DND-41 (cell line): ENCODE data around the gene EXOC4.

Experiments used
- ATAC-seq: fragments of 200-7000 bp; cut with Tn5 transposase; 3 replicates; pipeline ENCODE4 v1.9.1; 2021; ENCODE audit warnings: low read depth; ENCODE audit not compliant: insufficient read depth
- DNase-seq: peaks from one replicate; pipeline ENCODE4 v3.0.0-alpha.2; 2020
- H2AFZ ChIP-seq: 2 replicates; pipeline ENCODE4 v1.6.0; 2012; ENCODE audit warnings: low read depth, low read length
- H3K27ac ChIP-seq: 2 replicates; pipeline ENCODE4 v1.5.1; 2012; ENCODE audit warnings: low read length, inconsistent platforms
- H3K27me3 ChIP-seq: fragments of 200-600 bp; sonication (generic); 2 replicates; pipeline ENCODE4 v1.6.0; 2012; ENCODE audit warnings: low read length, mild to moderate bottlenecking, inconsistent platforms; ENCODE audit not compliant: insufficient read depth, poor library complexity
- H3K36me3 ChIP-seq: 2 replicates; pipeline ENCODE4 v1.5.1; 2012; ENCODE audit warnings: low read length, inconsistent platforms; ENCODE audit not compliant: insufficient read depth
- H3K4me1 ChIP-seq: 2 replicates; pipeline ENCODE4 v1.5.1; 2012; ENCODE audit warnings: mild to moderate bottlenecking, low read length; ENCODE audit not compliant: insufficient read depth
- H3K4me2 ChIP-seq: 2 replicates; pipeline ENCODE4 v1.6.0; 2012; ENCODE audit warnings: mild to moderate bottlenecking, moderate library complexity, low read length, inconsistent platforms; ENCODE audit not compliant: insufficient read depth
- H3K4me3 ChIP-seq, 2 experiments: fragments of 200-600 bp in 1 of 2; shearing (Covaris generic) in 1 of 2; 2 replicates each; pipeline ENCODE4 v1.5.1; 2012 to 2016; ENCODE audit warnings: inconsistent platforms in 2 of 2, low read length in 2 of 2, mild to moderate bottlenecking in 2 of 2, low read depth in 1 of 2, moderate library complexity in 1 of 2
- H3K79me2 ChIP-seq: 2 replicates; pipeline ENCODE4 v1.6.0; 2012; ENCODE audit warnings: low read length, inconsistent platforms; ENCODE audit not compliant: insufficient read depth
- H3K9ac ChIP-seq: 2 replicates; pipeline ENCODE4 v1.6.0; 2012; ENCODE audit warnings: low read depth, mild to moderate bottlenecking, inconsistent platforms, low read length, moderate library complexity
- H3K9me3 ChIP-seq: 2 replicates; pipeline ENCODE4 v1.5.1; 2012; ENCODE audit warnings: low read length, moderate library complexity, mild to moderate bottlenecking, inconsistent platforms; ENCODE audit not compliant: insufficient read depth, severe bottlenecking
- H4K20me1 ChIP-seq: 2 replicates; pipeline ENCODE4 v1.6.0; 2012; ENCODE audit warnings: low read length; ENCODE audit not compliant: insufficient read depth
- EZH2 ChIP-seq: IDR thresholded peaks from 3 replicates; pipeline ENCODE4 v1.6.1; 2012; ENCODE audit warnings: borderline replicate concordance, low read depth, mild to moderate bottlenecking, moderate library complexity, low read length, inconsistent platforms; ENCODE audit not compliant: severe bottlenecking
- TF ChIP-seq, protein P1 (sequence below): IDR thresholded peaks from 2 replicates; pipeline ENCODE4 v1.5.1; 2012; ENCODE audit warnings: borderline replicate concordance, low read length, moderate library complexity, mild to moderate bottlenecking; ENCODE audit not compliant: poor library complexity, severe bottlenecking; ENCODE audit errors: extremely low read depth

Gene EXOC4

DNA sequence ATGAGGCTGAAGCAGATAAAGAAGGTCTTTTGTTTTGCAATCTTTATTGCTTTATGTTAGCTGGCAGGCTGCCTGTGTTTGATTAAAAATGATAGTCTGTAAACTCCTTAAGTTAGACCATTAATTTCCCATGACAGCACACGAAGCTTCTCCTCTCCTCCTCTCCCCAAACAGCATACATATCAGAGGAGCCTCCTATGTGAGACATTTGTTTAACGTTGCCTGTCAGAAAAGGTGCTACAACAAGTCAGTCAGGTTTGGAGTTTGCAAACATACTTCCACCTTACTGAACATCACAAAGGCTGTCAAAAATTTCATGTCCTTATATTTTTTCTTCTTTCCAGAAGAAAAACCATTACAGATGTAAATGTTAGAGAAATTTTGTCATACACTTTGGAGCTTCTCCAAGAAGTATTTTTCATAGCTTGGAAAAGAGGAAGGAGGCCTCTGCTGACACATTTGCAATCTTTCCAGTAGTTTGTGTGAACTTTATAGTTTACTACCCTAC lies 393.1 kb downstream of the EXOC4 start:
- Histone ChIP-seq H3K4me2 (no peak overlapping the region), H3K9me3 (no peaks in the 10 kb centered on the region), H3K36me3 (no peaks in the 10 kb centered on the region), H3K9ac (no peak overlapping the region), H4K20me1 (no peaks in the 10 kb centered on the region), H3K79me2 (no peaks in the 10 kb centered on the region), H3K4me3 (no peak overlapping the region), H2AFZ (no peak overlapping the region), H3K4me1 (no peaks in the 10 kb centered on the region), H3K27ac (no peak overlapping the region), H3K27me3 (no peaks in the 10 kb centered on the region)
- no peak for TF ChIP-seq EZH2
- TF ChIP-seq, protein P1, sequence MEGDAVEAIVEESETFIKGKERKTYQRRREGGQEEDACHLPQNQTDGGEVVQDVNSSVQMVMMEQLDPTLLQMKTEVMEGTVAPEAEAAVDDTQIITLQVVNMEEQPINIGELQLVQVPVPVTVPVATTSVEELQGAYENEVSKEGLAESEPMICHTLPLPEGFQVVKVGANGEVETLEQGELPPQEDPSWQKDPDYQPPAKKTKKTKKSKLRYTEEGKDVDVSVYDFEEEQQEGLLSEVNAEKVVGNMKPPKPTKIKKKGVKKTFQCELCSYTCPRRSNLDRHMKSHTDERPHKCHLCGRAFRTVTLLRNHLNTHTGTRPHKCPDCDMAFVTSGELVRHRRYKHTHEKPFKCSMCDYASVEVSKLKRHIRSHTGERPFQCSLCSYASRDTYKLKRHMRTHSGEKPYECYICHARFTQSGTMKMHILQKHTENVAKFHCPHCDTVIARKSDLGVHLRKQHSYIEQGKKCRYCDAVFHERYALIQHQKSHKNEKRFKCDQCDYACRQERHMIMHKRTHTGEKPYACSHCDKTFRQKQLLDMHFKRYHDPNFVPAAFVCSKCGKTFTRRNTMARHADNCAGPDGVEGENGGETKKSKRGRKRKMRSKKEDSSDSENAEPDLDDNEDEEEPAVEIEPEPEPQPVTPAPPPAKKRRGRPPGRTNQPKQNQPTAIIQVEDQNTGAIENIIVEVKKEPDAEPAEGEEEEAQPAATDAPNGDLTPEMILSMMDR = no peak
- ATAC-seq (no peak), DNase-seq (no peak)

DNA sequence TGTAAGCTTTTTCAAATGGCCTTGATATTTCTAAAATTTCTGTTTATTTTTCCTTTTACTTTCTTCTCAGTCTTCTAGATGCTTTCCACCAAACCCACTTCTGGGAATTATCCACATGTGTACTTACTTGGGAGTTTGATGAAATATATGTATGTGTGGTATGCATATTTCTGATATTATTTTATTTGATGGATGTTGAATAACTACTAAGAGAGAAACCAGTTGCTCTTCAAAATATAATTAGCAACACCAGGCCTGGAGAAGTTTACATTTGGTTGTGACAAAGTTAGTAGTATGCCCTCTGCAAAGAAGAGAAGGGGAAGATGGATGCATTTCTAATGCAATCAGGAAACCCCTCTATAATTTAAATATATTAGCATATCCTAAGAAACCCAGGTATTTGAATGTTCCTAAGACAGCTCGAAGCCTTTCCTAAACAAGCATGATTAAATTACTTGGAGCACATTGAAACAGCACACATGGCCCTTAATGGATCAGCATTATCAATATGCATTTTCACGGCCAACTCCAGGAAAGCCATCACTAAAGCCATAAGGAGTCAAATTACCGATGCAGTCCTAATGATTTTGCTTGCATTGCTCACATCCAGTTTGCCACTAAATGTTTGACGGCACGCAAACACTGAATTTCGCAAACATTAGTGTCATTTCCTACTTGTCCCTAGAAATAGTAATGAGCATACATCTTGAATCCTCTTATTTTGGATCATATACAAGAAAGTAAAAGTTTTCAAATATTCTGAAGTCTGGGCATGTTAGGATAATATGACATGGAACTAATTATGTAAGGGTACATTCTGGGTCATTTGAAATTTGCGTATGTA lies 393.8 kb downstream of the EXOC4 start:
- Histone ChIP-seq H3K36me3 (no peaks in the 10 kb centered on the region), H3K4me1 (no peaks in the 10 kb centered on the region), H2AFZ (no peak overlapping the region), H3K27ac (no peak overlapping the region), H3K4me2 (no peak overlapping the region), H3K9me3 (no peaks in the 10 kb centered on the region), H3K9ac (no peak overlapping the region), H3K79me2 (no peaks in the 10 kb centered on the region), H3K4me3 (no peak overlapping the region), H4K20me1 (no peaks in the 10 kb centered on the region), H3K27me3 (no peaks in the 10 kb centered on the region)
- no peak for DNase-seq
- TF ChIP-seq, protein P1 = no peak
- TF ChIP-seq EZH2 = no peak
- no peak for ATAC-seq

DNA sequence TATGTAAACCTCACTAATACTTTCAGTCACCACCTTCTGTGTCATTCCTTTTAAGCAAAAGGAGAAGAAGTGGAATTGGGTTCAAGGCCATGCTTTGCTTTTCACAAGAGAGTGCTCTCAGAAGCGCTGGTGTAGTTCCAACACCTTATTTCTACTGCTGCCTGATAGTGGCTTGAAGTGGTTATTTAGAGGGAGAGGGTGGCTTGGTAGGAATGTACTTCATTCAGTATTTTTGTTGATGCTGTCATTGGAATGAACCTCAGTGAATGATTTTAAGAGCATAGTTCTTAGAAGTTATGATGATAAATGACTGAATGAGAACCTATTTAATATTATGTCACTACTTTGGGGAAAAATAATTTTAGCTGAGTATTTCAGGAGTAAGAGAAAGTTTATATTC lies 396.7 kb downstream of the EXOC4 start:
- Histone ChIP-seq H3K79me2 (no peaks in the 10 kb centered on the region), H3K9me3 (no peaks in the 10 kb centered on the region), H3K27ac (no peak overlapping the region), H4K20me1 (no peaks in the 10 kb centered on the region), H3K36me3 (no peaks in the 10 kb centered on the region), H3K9ac (no peak overlapping the region), H3K4me2 (no peak overlapping the region), H3K4me1 (no peaks in the 10 kb centered on the region), H2AFZ (no peak overlapping the region), H3K4me3 (no peak overlapping the region), H3K27me3 (no peaks in the 10 kb centered on the region)
- ATAC-seq (no peak), DNase-seq (no peak)
- TF ChIP-seq, protein P1 = no peak
- no peak for TF ChIP-seq EZH2
